HCT116 (cell line): ENCODE data around the gene DYNLT4. TPM values are rescaled to one million over a fixed set of nuclear protein-coding genes. Genes with fewer than 3 reads are reported as not detected.

Source experiments
- ATAC-seq: fragments of 200-7000 bp; cut with Tn5 transposase; 2 replicates; pipeline ENCODE4 v1.9.1; 2020; ENCODE audit warnings: mild to moderate bottlenecking, moderate library complexity
- BruUV-seq: library from RNA; stranded (reverse); fragments of 400-500 nt; replicated peaks from 2 replicates; lab custom pipeline; 2021; lab: Mats Ljungman, UMichigan
- CTCF ChIA-PET: fragments of 300-600 bp; sonication (Branson Sonifier 250); formaldehyde crosslinking; loops from one replicate; lab custom pipeline; 2021; ENCODE audit warnings: antibody characterized with exemption; lab: Charles Lee
- POLR2A ChIA-PET: fragments of 300-600, 350-600 bp; sonication (Branson Sonifier 250); formaldehyde crosslinking; loops from one replicate; lab custom pipeline; 2021; ENCODE audit warnings: antibody characterized with exemption; lab: Charles Lee
- RAD21 ChIA-PET, 2 experiments: fragments of 300-600 bp; sonication (Branson Sonifier 250); formaldehyde crosslinking; loops; one replicate each; lab custom pipeline; 2023; ENCODE audit warnings: low total read pairs in 2 of 2; ENCODE audit not compliant: uncharacterized antibody in 2 of 2, unreplicated experiment in 2 of 2, low non-redundant PET in 1 of 2; lab: Charles Lee
- DNase-seq: peaks from one replicate; pipeline ENCODE4 v3.0.0-alpha.2; 2010; ENCODE audit warnings: low read depth, low spot score
- H2AFZ ChIP-seq: fragments of 200-600 bp; shearing (Covaris generic), sonication (generic); 2 replicates; pipeline ENCODE4 v1.6.1; 2017; ENCODE audit warnings: low read depth, mixed run types, mixed read lengths, antibody characterized with exemption, low read length; ENCODE audit not compliant: poor library complexity, severe bottlenecking
- H3K27ac ChIP-seq: 2 replicates; pipeline ENCODE4 v1.5.1; 2012; ENCODE audit warnings: low read depth, low read length
- H3K27me3 ChIP-seq: fragments of 200-600 bp; sonication (generic); 2 replicates; pipeline ENCODE4 v1.6.1; 2016; ENCODE audit warnings: mixed run types, low read length, mixed read lengths; ENCODE audit not compliant: insufficient read depth
- H3K36me3 ChIP-seq, 2 experiments: fragments of 200-500 bp in 1 of 2; fragments of 200-600 bp in 1 of 2; sonication (Bioruptor generic) in 1 of 2; sonication (generic) in 1 of 2; 2 replicates each; pipeline versions ENCODE4 v1.5.1 to v1.6.1; 2014 to 2016; ENCODE audit warnings: low read length in 2 of 2, inconsistent platforms in 1 of 2, mixed read lengths in 1 of 2, mixed run types in 1 of 2; ENCODE audit not compliant: insufficient read depth in 2 of 2, control insufficient read depth in 1 of 2
- H3K4me1 ChIP-seq, 2 experiments: fragments of 200-600 bp in 1 of 2; sonication (generic) in 1 of 2; 2 replicates each; pipeline versions ENCODE4 v1.5.1 to v1.6.1; 2012 to 2017; ENCODE audit warnings: low read length in 2 of 2, inconsistent platforms in 1 of 2, mild to moderate bottlenecking in 1 of 2, mixed read lengths in 1 of 2, mixed run types in 1 of 2, moderate library complexity in 1 of 2; ENCODE audit not compliant: insufficient read depth in 2 of 2, control insufficient read depth in 1 of 2
- H3K4me2 ChIP-seq: fragments of 200-600 bp; sonication (generic); 2 replicates; pipeline ENCODE4 v1.6.1; 2017; ENCODE audit warnings: mixed run types, low read length, mixed read lengths
- H3K4me3 ChIP-seq, 2 experiments: fragments of 200-600 bp in 1 of 2; sonication (generic) in 1 of 2; replicated peaks in 1 of 2; 2 replicates each; pipeline ENCODE4 v1.5.1; 2011 to 2016; ENCODE audit warnings: low read length in 2 of 2, control low read depth in 1 of 2, low read depth in 1 of 2, mild to moderate bottlenecking in 1 of 2, mixed read lengths in 1 of 2, mixed run types in 1 of 2
- H3K79me2 ChIP-seq: fragments of 200-600 bp; sonication (generic); 2 replicates; pipeline ENCODE4 v1.6.1; 2017; ENCODE audit warnings: mild to moderate bottlenecking, mixed run types, low read length, moderate library complexity, mixed read lengths; ENCODE audit not compliant: insufficient read depth
- H3K9ac ChIP-seq: fragments of 200-600 bp; sonication (generic); 2 replicates; pipeline ENCODE4 v1.6.1; 2016; ENCODE audit warnings: low read length, mixed read lengths
- H3K9me2 ChIP-seq: fragments of 200-600 bp; sonication (generic), shearing (Covaris generic); 2 replicates; pipeline ENCODE4 v1.6.1; 2017; ENCODE audit warnings: mixed run types, mild to moderate bottlenecking, moderate library complexity; ENCODE audit not compliant: insufficient read depth
- H3K9me3 ChIP-seq, 2 experiments: fragments of 200-500 bp in 1 of 2; fragments of 200-600 bp in 1 of 2; sonication (Bioruptor generic) in 1 of 2; sonication (generic) in 1 of 2; 2 replicates each; pipeline ENCODE4 v1.6.1; 2014 to 2017; ENCODE audit warnings: low read length in 2 of 2, mixed read lengths in 2 of 2, inconsistent platforms in 1 of 2, low read depth in 1 of 2, mild to moderate bottlenecking in 1 of 2, mixed run types in 1 of 2, moderate library complexity in 1 of 2; ENCODE audit not compliant: control insufficient read depth in 1 of 2, insufficient read depth in 1 of 2
- H4K20me1 ChIP-seq: fragments of 200-600 bp; sonication (generic), shearing (Covaris generic); 2 replicates; pipeline ENCODE4 v1.6.1; 2017; ENCODE audit warnings: mixed run types, mild to moderate bottlenecking, moderate library complexity; ENCODE audit not compliant: insufficient read depth
- ATF3 ChIP-seq: IDR thresholded peaks from 2 replicates; pipeline ENCODE4 v1.6.1; 2012
- CBX3 ChIP-seq: IDR thresholded peaks from 2 replicates; pipeline ENCODE4 v1.6.1; 2012; ENCODE audit warnings: low read depth
- CEBPB ChIP-seq: IDR thresholded peaks from 2 replicates; pipeline ENCODE4 v1.6.1; 2012; ENCODE audit warnings: low read depth
- CTCF ChIP-seq, 3 experiments: fragments of 200-600 bp in 1 of 3; sonication (generic) in 1 of 3; IDR thresholded peaks in 2 of 3; conservative IDR thresholded peaks in 1 of 3; 2 replicates each; pipeline ENCODE4 v1.5.1; 2012 to 2017; ENCODE audit warnings: low read depth in 2 of 3, low read length in 2 of 3, antibody characterized with exemption in 1 of 3, borderline replicate concordance in 1 of 3, control low read depth in 1 of 3, mild to moderate bottlenecking in 1 of 3, mixed read lengths in 1 of 3, mixed run types in 1 of 3, moderate library complexity in 1 of 3; ENCODE audit not compliant: insufficient read depth in 1 of 3
- EGR1 ChIP-seq: IDR thresholded peaks from 2 replicates; pipeline ENCODE4 v1.6.1; 2012; ENCODE audit warnings: low read depth
- POLR2A ChIP-seq: IDR thresholded peaks from 2 replicates; pipeline ENCODE4 v1.7.0; 2011; ENCODE audit warnings: borderline replicate concordance; ENCODE audit not compliant: insufficient read depth, insufficient read length; ENCODE audit errors: extremely low read depth
- POLR2AphosphoS5 ChIP-seq: IDR thresholded peaks from 2 replicates; pipeline ENCODE4 v1.6.1; 2011; ENCODE audit warnings: mild to moderate bottlenecking, low read depth, low read length, moderate library complexity
- SIN3A ChIP-seq: IDR thresholded peaks from 2 replicates; pipeline ENCODE4 v1.6.1; 2012; ENCODE audit warnings: low read depth
- ZBTB33 ChIP-seq: IDR thresholded peaks from 2 replicates; pipeline ENCODE4 v1.6.1; 2011; ENCODE audit warnings: mild to moderate bottlenecking, low read length, moderate library complexity; ENCODE audit not compliant: insufficient replicate concordance; ENCODE audit errors: extremely low read depth
- ZFX ChIP-seq: fragments of 450-650 bp; IDR thresholded peaks from 2 replicates; pipeline ENCODE4 v1.6.1; 2017
- ZNF274 ChIP-seq: fragments of 200-500 bp; sonication (Bioruptor generic); IDR thresholded peaks from 2 replicates; pipeline ENCODE4 v1.6.1; 2014; ENCODE audit warnings: mild to moderate bottlenecking, low read depth, low read length, inconsistent platforms
- intact Hi-C: fragments of 100-400 bp; cut with micrococcal nuclease; formaldehyde crosslinking; loops from 2 replicates; pipeline ENCODE4 v1.10.0; 2022
- total RNA-seq: library from RNA; stranded (reverse); gene quantifications from one replicate; pipeline ENCODE4 v1.2.1, GENCODE V29; 2021; ENCODE audit not compliant: unreplicated experiment

Gene DYNLT4
- total RNA-seq, 1 experiment from 2014 or later, result 0.96 TPM

GRCh38 chr1:44775930-44776729, 31.0 kb downstream of the DYNLT4 start:
- Histone ChIP-seq H3K27ac (peak overlapping the region; percentile 86), H3K4me2 (peak overlapping the region; percentile 99), H3K79me2 (peaks cover 43% of the 10 kb centered on the region), H3K9ac (peak overlapping the region; percentile 100), H3K9me2 (no peaks in the 10 kb centered on the region), H3K9me3 (no peaks in the 10 kb centered on the region), H4K20me1 (peaks cover 18% of the 10 kb centered on the region; the same call in 1 of the 2 replicates), H3K27me3 (no peaks in the 10 kb centered on the region), H2AFZ (no peak overlapping the region), H3K4me3 (peak overlapping the region; percentile 92 to 99), H3K4me1 (peaks cover 10 to 24% of the 10 kb centered on the region in 2 experiments), H3K36me3 (peaks cover 28 to 44% of the 10 kb centered on the region in 2 experiments)
- intact Hi-C loops, result loop anchor here (1.0 kb wide), 1 partner anchor 45 kb away; the partner anchor contains the start of gene RNU5D-1
- DNase-seq (no peak), ATAC-seq (peak; percentile 4; the same call in 1 of the 2 replicates)
- TSS peak; percentile 62 for BruUV-seq
- ChIA-PET RAD21 (no interaction called here), CTCF (interaction anchor here (1.6 kb wide), 2 partner anchors 45 to 55 kb away, joined by 3 read pairs; partner anchors contain the start of gene RNU5D-1), POLR2A (interaction anchor here (0.7 to 3.5 kb wide), 11 partner anchors 9 to 54 kb away, joined by 3 to 39 read pairs (median 10); partner anchors contain the start of genes DYNLT4, PLK3 and RNU5D-1)
- TF ChIP-seq CEBPB (no peak), EGR1 (no peak), ZFX (peak; percentile 59; the same call in 1 of the 2 replicates)

- H3K4me1 ChIP-seq, result peaks cover 10 to 24% of the 10 kb centered on the region in 2 experiments
- peak within 1 kb of the TSS; percentile 92 to 99 for H3K4me3 ChIP-seq
- H3K9me2 ChIP-seq, result no peaks in the 10 kb centered on the region
- ChIA-PET CTCF (interaction anchor here (1.1 to 1.6 kb wide), 3 partner anchors 13 to 54 kb away, joined by 3 read pairs; partner anchors contain the start of genes BEST4 and RNU5D-1), RAD21 (no interaction called here), POLR2A (interaction anchor here (0.7 to 3.5 kb wide), 15 partner anchors 8 to 725 kb away, joined by 3 to 39 read pairs (median 9); partner anchors contain the start of genes CCDC163, DYNLT4, MMACHC and MUTYH)
- peak within 1 kb of the TSS; percentile 99 for H3K4me2 ChIP-seq
- H3K9me3 ChIP-seq, result no peaks in the 10 kb centered on the region
- no peaks in the 10 kb centered on the region for H3K27me3 ChIP-seq
- peak; percentile 76 for ATAC-seq
- peak within 1 kb of the TSS; percentile 86 for H3K27ac ChIP-seq
- peaks cover 18% of the 10 kb centered on the region; the same call in 1 of the 2 replicates for H4K20me1 ChIP-seq
- peak; percentile 85 for DNase-seq
- H3K36me3 ChIP-seq, result peaks cover 26 to 41% of the 10 kb centered on the region in 2 experiments
- H3K79me2 ChIP-seq, result peaks cover 43% of the 10 kb centered on the region
- intact Hi-C loops, result loop anchor here (1.0 kb wide), 1 partner anchor 44 kb away; the partner anchor contains the start of gene RNU5D-1
- H3K9ac ChIP-seq, result peak within 1 kb of the TSS; percentile 100
- no peak within 1 kb of the TSS for H2AFZ ChIP-seq
- TSS peak; percentile 97 for BruUV-seq
- TF ChIP-seq ZFX (peak; percentile 91; the same call in 1 of the 2 replicates), CBX3 (no peak), ZNF274 (no peak), POLR2A (peak; percentile 97), SIN3A (peak; percentile 94; the same call in 1 of the 2 replicates), POLR2AphosphoS5 (peak; percentile 99), ZBTB33 (no peak), ATF3 (no peak), CTCF (IDR thresholded peaks at IDR 0.05 in 2 of 3, conservative IDR thresholded peaks at IDR 0.05 in 1 of 3; ENCODE audit: borderline replicate concordance in 1 of 3, insufficient read depth in 1 of 3, low read depth in 2 of 3, low read length in 2 of 3) (no peak)
Observed at GRCh38 chr1:44775078-44775929, 31.8 kb downstream of the DYNLT4 start, which contains the start of gene RPS8. Gene RPS8, plus strand, starts transcription at chr1:44775540. Its CDS starts 57 bp downstream, at chr1:44775597.
